Renal pelvis (tissue), 4 donors: ENCODE data around the gene APBA2. TPM values are rescaled to one million over a fixed set of nuclear protein-coding genes. Genes with fewer than 3 reads are reported as not detected.
"Not testable (repeated sequence)": the region's sequence is repeated elsewhere in the genome, so short reads cannot be mapped to it uniquely, and the experiment has no call there.

Source experiments
- DNase-seq: peaks from one replicate; pipeline ENCODE4 v3.0.0-alpha.2; 2013
- polyA plus RNA-seq, 3 donors: library from polyadenylated mRNA; unstranded; fragments of 120-200 nt; gene quantifications; one replicate each; pipeline ENCODE4 v1.2.1, GENCODE V29; 2013; ENCODE audit not compliant: insufficient read length in 3 of 3

APBA2 gene
- polyA plus RNA-seq, 3 donors, result 12.6 to 18.3 (median 15.3) TPM

GRCh38 chr15:28876131-28876844 is 9.5 kb upstream of the APBA2 start:
- DNase-seq, result no peak

- no peak for DNase-seq
Measured at GRCh38 chr15:28876845-28877185, 9.0 kb upstream of the APBA2 start.

- DNase-seq, result no peak
Measured at GRCh38 chr15:28878209-28878608, 7.6 kb upstream of the APBA2 start.

GRCh38 chr15:28879551-28879950 is 6.2 kb upstream of the APBA2 start:
- DNase-seq, result no peak

- DNase-seq, result no peak
Measured at GRCh38 chr15:28880680-28881079, 5.1 kb upstream of the APBA2 start.

- no peak for DNase-seq
Measured at GRCh38 chr15:28881170-28881569, 4.6 kb upstream of the APBA2 start.

GRCh38 chr15:28881600-28881999 is 4.2 kb upstream of the APBA2 start:
- no peak for DNase-seq

GRCh38 chr15:28884151-28884940 is 1.4 kb upstream of the APBA2 start:
- DNase-seq, result no peak

GRCh38 chr15:28885128-28885629 is 595 bp upstream of the APBA2 start:
- DNase-seq, result no peak

GRCh38 chr15:28886431-28887338 is 911 bp downstream of the APBA2 start:
- no peak for DNase-seq

- no peak for DNase-seq
Measured at GRCh38 chr15:28887339-28888174, 1.8 kb downstream of the APBA2 start.

- no peak for DNase-seq
Measured at GRCh38 chr15:28888302-28888894, 2.6 kb downstream of the APBA2 start.

- DNase-seq, result no peak
Measured at GRCh38 chr15:28888900-28889299, 3.1 kb downstream of the APBA2 start.

- DNase-seq, result no peak
Measured at GRCh38 chr15:28889346-28889745, 3.6 kb downstream of the APBA2 start.

- not testable (repeated sequence) for DNase-seq
Measured at GRCh38 chr15:28889871-28890270, 4.1 kb downstream of the APBA2 start.

GRCh38 chr15:28890291-28890690 is 4.5 kb downstream of the APBA2 start:
- not testable (repeated sequence) for DNase-seq

GRCh38 chr15:28890711-28891495 is 5.1 kb downstream of the APBA2 start:
- no peak for DNase-seq

- DNase-seq, result no peak
Measured at GRCh38 chr15:28891588-28891987, 5.8 kb downstream of the APBA2 start.

GRCh38 chr15:28892789-28893610 is 7.2 kb downstream of the APBA2 start:
- no peak for DNase-seq
